Measurements from ENCODE around the gene UBXN1. TPM values are rescaled to one million over a fixed set of nuclear protein-coding genes. Genes with fewer than 3 reads are reported as not detected.

Gene UBXN1
- total RNA-seq, 6 donors from 2014 or later: 104 to 186 (median 128) TPM

DNA sequence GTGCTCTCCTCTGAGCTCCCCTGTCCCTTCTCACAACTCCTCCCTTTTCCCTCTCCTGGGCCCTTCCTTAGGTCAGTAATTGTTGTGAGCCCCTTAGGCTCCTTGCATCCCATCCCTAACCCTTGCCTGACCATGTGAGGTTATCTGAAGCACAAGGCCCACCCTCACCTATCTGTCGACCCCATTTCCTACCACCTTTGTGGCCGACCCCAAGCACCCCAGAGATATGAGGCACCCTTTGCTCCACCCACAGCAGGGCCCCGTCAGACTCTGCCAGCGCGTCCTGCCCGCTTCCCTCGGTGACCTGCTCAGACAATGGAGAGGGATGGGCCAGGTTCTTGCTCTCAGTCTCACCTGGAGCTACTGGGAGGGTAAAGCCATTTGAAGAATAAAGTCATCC is 29.9 kb upstream of the UBXN1 start:
- DNase-seq (peak in 1 of 2 donors; percentile 43), ATAC-seq (ENCODE audit: low FRiP score in 2 of 2) (no peak)
- Histone ChIP-seq H3K4me1 (peaks cover 37 to 55% (median 42%) of the 10 kb centered on the region in 4 donors), H3K36me3 (peaks cover 4 to 33% (median 25%) of the 10 kb centered on the region in 4 donors), H3K9me3 (no peaks in the 10 kb centered on the region), H3K27me3 (no peaks in the 10 kb centered on the region), H3K4me3 (peak overlapping the region; percentile 49 to 66 (median 54)), H3K27ac (peak overlapping the region; percentile 93 to 98 (median 95))
- TF ChIP-seq POLR2A (IDR thresholded peaks at IDR 0.05): no peak
- no peak for TF ChIP-seq EP300 (IDR thresholded peaks at IDR 0.05)
- TF ChIP-seq, protein P1, sequence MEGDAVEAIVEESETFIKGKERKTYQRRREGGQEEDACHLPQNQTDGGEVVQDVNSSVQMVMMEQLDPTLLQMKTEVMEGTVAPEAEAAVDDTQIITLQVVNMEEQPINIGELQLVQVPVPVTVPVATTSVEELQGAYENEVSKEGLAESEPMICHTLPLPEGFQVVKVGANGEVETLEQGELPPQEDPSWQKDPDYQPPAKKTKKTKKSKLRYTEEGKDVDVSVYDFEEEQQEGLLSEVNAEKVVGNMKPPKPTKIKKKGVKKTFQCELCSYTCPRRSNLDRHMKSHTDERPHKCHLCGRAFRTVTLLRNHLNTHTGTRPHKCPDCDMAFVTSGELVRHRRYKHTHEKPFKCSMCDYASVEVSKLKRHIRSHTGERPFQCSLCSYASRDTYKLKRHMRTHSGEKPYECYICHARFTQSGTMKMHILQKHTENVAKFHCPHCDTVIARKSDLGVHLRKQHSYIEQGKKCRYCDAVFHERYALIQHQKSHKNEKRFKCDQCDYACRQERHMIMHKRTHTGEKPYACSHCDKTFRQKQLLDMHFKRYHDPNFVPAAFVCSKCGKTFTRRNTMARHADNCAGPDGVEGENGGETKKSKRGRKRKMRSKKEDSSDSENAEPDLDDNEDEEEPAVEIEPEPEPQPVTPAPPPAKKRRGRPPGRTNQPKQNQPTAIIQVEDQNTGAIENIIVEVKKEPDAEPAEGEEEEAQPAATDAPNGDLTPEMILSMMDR (IDR thresholded peaks at IDR 0.05): no peak
- no peak for TF ChIP-seq POLR2AphosphoS5 (IDR thresholded peaks at IDR 0.05)
- 3% methylated on average over 7 of the region's 7 CpGs for WGBS, 2 donors

DNA sequence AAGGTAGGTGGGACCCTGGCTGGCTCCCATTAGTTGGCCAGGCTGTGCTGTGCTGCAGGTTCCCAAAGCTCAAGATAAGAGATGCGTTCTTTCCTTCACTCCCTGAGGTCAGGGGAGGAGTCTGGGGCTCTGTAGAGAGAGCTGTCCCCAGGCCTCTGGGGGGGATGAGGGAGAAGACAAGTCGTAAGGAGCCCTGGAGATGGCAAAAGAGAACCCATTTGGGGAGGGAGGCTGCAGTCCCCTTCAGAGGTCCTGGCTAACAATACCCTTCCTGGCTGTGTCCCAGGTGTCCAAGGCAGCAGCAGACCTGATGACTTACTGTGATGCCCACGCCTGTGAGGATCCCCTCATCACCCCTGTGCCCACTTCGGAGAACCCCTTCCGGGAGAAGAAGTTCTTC is 29.5 kb upstream of the UBXN1 start:
- ATAC-seq (ENCODE audit: low FRiP score in 2 of 2): no peak
- H3K4me1 ChIP-seq: peaks cover 36 to 51% (median 40%) of the 10 kb centered on the region in 4 donors
- peaks cover 4 to 29% (median 22%) of the 10 kb centered on the region in 4 donors for H3K36me3 ChIP-seq
- H3K4me3 ChIP-seq: peak overlapping the region in 3 of 4 donors; percentile 54 to 66 (median 55)
- no peak for DNase-seq
- no peaks in the 10 kb centered on the region for H3K27me3 ChIP-seq
- WGBS, 2 donors: 73 to 74% methylated on average over 5 of the region's 5 CpGs
- no peaks in the 10 kb centered on the region for H3K9me3 ChIP-seq
- peak overlapping the region; percentile 93 to 98 (median 95) for H3K27ac ChIP-seq
- TF ChIP-seq POLR2A (IDR thresholded peaks at IDR 0.05) (no peak), POLR2AphosphoS5 (IDR thresholded peaks at IDR 0.05) (no peak), EP300 (IDR thresholded peaks at IDR 0.05) (no peak)
- TF ChIP-seq, protein P1 (IDR thresholded peaks at IDR 0.05): no peak

DNA sequence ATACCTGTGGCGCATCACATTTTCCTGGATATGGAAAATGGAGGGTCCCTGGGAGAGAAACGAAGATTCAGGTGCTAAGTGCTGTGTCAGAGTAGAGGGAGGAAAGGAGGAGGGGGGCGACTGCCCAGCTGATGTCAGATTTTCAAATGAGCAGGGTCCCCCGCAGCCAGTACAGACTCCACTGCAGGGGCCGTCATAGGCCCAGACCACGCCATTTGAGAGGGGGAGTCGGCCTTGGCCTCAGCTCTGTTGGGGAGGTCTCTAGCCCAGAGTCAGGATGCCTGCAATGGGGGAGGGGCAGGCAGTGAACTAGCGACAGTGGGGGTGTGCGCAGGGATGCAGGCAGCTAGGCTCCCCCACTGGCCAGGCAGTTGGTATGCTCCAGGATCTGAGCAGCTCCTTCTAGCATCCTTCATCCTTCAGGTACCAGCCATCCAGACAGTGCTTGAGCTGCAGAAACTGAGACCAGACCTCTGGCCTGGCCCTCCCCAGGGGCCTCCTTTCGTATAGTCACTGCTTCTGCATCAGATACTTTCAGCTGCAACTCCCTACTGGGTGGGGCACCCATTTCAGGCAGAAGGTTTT is 28.5 kb upstream of the UBXN1 start, which contains the start of the genes BSCL2 and GNG3:
TSS of gene BSCL2 (minus strand) at position 148 of the 585 bp plus-strand sequence. CDS start 229 bp downstream, outside the sequence.
TSS of gene GNG3 (plus strand) at position 400 of the 585 bp plus-strand sequence. CDS start 620 bp downstream, outside the sequence.
- H3K27me3 ChIP-seq: no peaks in the 10 kb centered on the region
- H3K4me3 ChIP-seq: peak within 1 kb of the TSS; percentile 49 to 85 (median 73)
- H3K27ac ChIP-seq: peak within 1 kb of the TSS; percentile 62 to 98 (median 94)
- ATAC-seq (ENCODE audit: low FRiP score in 2 of 2) (no peak), DNase-seq (no peak)
- WGBS, 2 donors: 92 to 96% methylated on average over 6 to 9 of the region's 10 CpGs
- H3K9me3 ChIP-seq: no peaks in the 10 kb centered on the region
- no peak for TF ChIP-seq POLR2AphosphoS5 (IDR thresholded peaks at IDR 0.05)
- TF ChIP-seq, protein P1 (IDR thresholded peaks at IDR 0.05): no peak
- TF ChIP-seq POLR2A (IDR thresholded peaks at IDR 0.05): no peak
- TF ChIP-seq EP300 (IDR thresholded peaks at IDR 0.05): no peak
- peaks cover 31 to 43% (median 38%) of the 10 kb centered on the region in 4 donors for H3K4me1 ChIP-seq
- H3K36me3 ChIP-seq: peaks cover 4 to 21% (median 17%) of the 10 kb centered on the region in 4 donors

DNA sequence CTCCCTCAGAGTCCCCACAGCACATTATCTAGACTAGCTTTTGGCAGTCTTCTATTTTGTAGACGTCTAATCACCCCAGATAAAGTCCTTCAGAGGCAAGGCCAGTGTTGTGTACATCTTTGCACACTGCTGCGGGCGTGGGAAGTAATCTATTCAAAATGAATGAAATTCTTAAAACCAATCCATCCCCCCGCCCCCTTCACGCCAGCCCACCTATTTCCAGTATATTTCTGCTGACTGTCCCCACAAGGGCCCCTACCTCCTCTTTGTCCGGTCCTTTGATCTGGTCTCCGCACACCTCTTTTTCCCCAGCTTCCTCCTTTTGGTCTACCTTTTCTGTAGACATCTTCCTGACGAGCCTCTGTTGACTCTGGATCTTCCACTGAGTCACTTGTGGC is 28.0 kb upstream of the UBXN1 start:
- no peaks in the 10 kb centered on the region for H3K27me3 ChIP-seq
- 81 to 83% methylated on average over 8 of the region's 8 CpGs for WGBS, 2 donors
- peaks cover 0 to 17% (median 11%) of the 10 kb centered on the region in 4 donors for H3K36me3 ChIP-seq
- ATAC-seq (ENCODE audit: low FRiP score in 2 of 2) (no peak), DNase-seq (no peak)
- H3K9me3 ChIP-seq: no peaks in the 10 kb centered on the region
- TF ChIP-seq POLR2A (IDR thresholded peaks at IDR 0.05) (no peak), POLR2AphosphoS5 (IDR thresholded peaks at IDR 0.05) (no peak), EP300 (IDR thresholded peaks at IDR 0.05) (no peak)
- TF ChIP-seq, protein P1 (IDR thresholded peaks at IDR 0.05): no peak
- peak overlapping the region; percentile 62 to 89 (median 79) for H3K27ac ChIP-seq
- H3K4me1 ChIP-seq: peaks cover 31 to 43% (median 38%) of the 10 kb centered on the region in 4 donors
- peak overlapping the region in 3 of 4 donors; percentile 61 to 85 (median 85) for H3K4me3 ChIP-seq
